Stimulated activated CD4-positive, alpha-beta T cell treated with anti-CD3 and anti-CD28 coated beads, Interleukin-4, amount 100 ng/mL, for 1 hour (primary cell): ENCODE results near the gene ACSS1.

ENCODE experiments used
- DNase-seq: peaks from one replicate; pipeline ENCODE4 v3.0.0-alpha.2; 2020

ACSS1 gene

DNA sequence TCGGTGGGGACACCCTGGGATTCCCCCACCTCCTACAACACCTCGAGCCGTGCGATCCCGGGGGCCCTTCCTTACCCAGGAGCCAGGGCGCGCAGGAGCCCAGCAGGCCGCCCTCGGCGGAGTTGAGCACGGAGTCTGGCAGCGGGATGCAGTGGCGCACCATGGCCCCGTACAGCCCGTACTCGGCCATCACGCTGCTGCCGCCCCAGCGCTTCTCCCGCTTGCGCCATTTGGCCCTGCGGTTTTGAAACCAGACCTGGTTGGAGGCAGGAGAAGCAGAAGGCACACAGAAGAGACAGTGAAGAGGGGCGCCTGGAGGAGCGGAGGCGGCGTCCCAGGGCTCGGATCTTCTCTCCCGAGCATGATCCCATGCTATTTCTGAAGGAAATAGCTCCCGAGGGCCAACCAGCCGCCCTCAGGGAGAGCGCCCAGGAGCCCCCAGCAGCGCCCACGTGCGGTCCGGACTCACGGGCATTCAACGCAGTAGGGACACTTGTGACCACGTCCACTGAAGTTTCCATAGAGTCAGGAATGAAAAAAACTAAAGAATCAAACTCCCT lies 19.8 kb upstream of the ACSS1 start:
- DNase-seq, result no peak

DNA sequence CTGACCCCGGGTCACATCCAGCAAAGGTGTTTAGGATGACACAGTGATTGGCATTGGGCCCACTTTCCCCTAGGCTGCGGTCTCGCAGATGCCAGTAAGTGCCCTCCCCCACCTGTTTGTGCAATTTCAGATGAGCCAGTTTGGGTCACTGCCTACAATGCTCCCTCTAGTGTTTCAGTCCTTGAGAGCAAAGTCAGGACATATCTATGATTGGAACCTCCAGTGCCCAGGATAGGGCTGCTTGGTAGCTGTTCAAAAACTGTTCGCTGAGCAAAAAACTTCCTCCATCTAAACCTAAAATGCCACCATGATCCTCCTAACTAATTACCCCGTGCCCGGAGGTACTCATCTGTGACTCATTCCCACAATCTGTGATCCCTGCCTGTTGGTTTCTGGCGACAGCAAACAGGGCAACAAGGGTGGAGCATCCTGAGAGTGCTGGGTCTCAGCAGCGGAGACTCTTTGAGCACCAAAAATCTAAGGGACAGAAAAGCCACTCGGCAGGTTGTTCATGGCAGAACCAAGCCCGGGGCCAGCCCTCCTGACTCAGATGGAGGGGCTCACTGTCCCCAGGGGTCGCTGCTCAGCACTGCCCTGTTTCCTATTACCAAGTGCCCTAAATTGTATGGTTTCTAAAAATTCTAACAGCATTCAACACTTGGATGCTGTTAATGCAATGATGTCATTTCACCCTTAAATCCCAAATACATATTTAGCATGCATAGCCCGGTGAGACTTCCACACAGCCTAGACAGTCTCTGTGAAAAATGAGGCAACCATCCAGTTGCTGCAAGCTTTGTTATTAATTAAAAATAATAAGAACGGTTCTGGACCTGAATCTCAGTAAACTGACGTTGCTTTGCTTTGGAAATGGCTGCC lies 19.0 kb upstream of the ACSS1 start:
- no peak for DNase-seq

- no peak for DNase-seq
Observed at GRCh38 chr20:25076201-25076600, 18.3 kb upstream of the ACSS1 start.

GRCh38 chr20:25073544-25073943 lies 15.6 kb upstream of the ACSS1 start:
- no peak for DNase-seq

GRCh38 chr20:25072226-25072811 lies 14.4 kb upstream of the ACSS1 start:
- DNase-seq, result no peak

- no peak for DNase-seq
Observed at GRCh38 chr20:25071734-25072133, 13.8 kb upstream of the ACSS1 start.

DNA sequence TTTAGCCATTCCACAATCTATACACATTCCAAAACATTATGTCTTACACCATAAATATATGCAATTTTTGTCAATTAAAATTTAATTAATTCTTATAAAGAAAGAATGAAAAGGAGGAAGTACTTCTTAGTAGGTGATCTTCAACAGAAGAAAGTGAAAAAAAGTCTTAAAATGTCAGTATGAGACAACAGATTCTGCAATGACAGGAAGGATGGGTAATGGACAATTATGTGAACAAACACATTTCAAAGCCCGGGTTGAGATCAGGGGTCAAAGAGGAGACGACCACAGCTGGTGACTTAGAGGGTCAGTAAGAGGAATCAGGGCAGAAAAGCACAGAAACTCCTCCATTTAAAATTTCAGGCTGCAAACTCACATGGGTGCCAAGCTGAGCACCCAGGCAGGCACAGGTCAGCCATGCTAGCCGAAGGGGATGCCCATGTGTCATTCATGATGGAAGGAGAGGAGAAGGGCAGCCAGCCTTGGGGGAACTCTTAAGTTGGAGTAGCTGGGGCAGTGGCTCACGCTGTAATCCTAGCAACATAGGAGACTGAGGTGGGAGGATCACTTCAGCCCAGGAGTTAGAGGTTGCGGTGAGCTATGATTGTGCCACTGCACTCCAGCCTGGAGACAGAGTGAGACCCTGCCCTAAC lies 13.0 kb upstream of the ACSS1 start:
- DNase-seq, result no peak

- DNase-seq, result no peak
Observed at GRCh38 chr20:25067102-25067987, 9.4 kb upstream of the ACSS1 start.

- no peak for DNase-seq
Observed at GRCh38 chr20:25066386-25066785, 8.4 kb upstream of the ACSS1 start.

- DNase-seq, result peak; percentile 60
Observed at GRCh38 chr20:25065625-25066338, 7.8 kb upstream of the ACSS1 start.

GRCh38 chr20:25065072-25065624 lies 7.2 kb upstream of the ACSS1 start:
- no peak for DNase-seq

DNA sequence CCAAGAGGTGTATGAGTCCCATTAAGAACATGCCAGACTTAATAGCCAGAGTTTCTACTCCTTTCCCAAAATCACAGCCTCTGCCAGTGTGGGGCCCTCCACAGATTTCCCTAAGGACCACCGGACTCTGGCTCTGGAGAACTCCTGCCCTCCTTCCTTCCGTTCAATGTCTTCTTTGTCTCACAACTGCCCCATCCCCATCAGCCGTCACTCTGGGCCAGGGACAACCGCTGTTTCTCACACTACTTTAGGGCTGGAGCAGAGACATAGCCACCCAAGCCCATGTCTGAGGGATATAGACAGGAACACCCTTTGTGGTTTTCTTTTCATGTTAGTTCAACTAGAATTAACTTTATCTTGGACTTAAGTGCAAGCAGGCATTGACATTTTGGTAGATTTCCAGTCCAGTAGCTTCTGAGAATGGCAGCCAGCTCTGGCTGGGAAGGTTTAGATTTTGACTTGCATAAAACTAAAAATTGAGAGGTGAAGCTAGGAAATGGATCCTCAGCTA lies 6.7 kb upstream of the ACSS1 start:
- no peak for DNase-seq

DNA sequence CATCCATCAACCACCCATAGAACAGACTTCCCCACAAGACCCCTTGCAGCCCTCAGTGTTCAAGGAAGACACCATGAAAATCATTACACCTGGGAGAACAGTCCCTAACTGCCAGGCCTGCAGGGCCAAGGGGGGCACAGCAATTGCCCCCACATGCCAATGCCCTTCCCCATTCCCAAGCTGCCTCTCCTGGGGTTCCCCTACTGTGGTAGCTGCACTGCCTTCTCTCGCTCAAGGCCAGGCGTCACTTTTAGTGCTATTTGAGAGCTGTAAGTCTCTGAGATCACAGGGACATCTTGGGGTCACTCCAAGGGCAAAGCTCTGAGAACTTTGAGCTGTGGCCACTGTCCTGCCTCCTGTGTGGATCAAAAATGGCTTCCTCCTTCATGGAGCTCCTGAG lies 6.0 kb upstream of the ACSS1 start:
- no peak for DNase-seq

- no peak for DNase-seq
Observed at GRCh38 chr20:25063546-25063945, 5.6 kb upstream of the ACSS1 start.

- no peak for DNase-seq
Observed at GRCh38 chr20:25062841-25063240, 4.9 kb upstream of the ACSS1 start.

DNA sequence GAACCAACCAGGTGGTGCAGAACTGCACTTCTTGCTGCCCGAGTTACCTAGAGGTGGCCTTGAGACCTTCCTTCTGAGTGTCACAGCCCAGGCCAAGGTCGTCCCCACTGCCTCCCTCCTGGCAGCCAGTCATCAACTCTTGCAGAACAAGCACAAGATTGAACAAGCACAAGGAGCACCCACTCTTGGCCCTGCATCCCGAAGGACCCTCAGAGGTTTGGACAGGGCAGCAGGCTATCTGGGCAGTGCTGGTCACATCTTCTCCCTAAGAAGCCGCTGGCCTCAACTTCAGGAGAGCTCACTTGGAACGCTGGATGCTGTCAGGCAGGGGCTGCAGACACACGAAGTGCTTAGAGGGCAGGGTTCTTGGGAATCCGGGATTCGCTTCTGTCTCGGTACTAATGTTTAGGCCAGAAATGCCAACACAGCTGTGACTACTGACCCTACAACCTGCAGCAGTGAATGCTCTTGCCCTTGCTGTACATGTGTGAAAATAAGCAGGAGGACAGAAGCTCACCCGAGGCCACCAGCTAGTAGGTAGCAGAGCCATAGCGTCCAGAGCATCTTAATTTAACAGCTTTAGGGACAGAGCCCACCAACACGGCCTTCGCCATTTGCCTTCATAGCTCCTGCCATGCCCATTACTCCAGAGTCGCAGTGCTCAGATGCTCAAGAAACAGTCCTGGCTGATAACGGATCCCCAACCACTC lies 4.0 kb upstream of the ACSS1 start:
- DNase-seq, result no peak

DNA sequence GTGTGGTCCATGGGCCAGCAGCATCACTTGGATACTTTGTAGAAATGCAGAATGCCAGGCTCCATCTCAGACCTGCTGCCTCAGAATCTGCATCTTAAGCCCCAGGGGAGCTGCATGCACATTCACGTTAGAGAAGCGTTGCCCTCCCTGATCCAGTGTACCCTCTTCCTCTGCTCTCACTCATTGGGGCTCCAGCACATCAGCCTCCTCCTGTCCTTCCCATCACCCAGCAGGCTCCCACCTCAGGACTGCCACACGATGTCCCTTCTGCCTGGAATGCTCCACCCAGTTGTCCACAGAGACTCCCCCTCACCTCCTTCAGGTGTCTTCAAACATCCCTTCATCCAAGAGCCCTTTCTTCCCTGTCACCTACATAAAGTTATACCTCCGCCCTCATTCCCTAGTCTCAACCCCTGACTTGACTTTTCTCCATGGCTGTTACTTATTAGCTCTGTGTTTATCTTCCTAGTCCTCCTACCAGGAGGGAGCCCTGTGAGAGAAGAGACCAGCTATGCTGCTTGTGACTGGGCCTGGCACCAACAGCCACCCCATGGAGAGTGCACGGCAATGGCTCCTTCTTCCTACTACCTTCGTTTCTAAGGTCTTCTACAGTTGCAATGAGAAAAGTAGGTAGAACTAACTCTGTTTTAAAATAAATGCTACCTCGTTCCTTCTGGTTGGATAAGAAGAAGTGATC lies 3.3 kb upstream of the ACSS1 start:
- no peak for DNase-seq

DNA sequence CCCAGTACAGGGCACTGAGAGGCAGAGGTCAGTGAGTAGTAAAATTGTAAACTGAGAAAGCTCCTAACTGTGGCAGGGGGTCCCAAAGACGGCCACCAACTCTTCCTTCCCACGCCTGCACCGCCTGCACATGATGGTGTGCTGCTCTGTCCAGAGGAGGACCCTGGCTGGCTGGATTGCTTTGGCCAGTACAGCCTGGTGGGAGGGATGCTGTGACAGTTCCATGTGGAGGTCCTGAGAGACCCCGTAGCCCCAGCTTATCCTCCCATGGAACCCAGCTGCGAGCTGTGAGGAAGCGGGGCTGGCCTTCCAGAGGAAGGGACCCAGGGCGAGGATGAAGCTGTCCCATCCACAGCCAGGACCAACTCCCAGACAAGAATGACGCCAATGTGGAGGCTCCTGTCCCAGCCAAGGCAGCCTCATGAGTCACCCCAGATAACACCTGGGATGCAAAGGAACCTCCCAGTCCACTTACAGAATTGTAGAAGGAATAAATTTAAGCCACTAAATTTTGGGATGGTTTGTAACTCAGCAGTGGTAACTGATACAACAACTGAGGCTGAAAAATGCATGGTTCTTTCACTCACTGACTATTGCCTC lies 2.0 kb upstream of the ACSS1 start:
- DNase-seq, result no peak
